Activated effector memory CD4-positive, alpha-beta T cell treated with Interleukin-2 at 50 U/mL for 16 hours (primary cell): Measurements from ENCODE around the gene TRAF5.
A peak's percentile ranks its signal among the peaks of the same experiment; 100 is the strongest.
"Not testable (repeated sequence)": the region's sequence is repeated elsewhere in the genome, so short reads cannot be mapped to it uniquely, and the experiment has no call there.

Experiments
- DNase-seq: peaks from one replicate; pipeline ENCODE4 v3.0.0-alpha.2; 2020

TRAF5 gene, protein sequence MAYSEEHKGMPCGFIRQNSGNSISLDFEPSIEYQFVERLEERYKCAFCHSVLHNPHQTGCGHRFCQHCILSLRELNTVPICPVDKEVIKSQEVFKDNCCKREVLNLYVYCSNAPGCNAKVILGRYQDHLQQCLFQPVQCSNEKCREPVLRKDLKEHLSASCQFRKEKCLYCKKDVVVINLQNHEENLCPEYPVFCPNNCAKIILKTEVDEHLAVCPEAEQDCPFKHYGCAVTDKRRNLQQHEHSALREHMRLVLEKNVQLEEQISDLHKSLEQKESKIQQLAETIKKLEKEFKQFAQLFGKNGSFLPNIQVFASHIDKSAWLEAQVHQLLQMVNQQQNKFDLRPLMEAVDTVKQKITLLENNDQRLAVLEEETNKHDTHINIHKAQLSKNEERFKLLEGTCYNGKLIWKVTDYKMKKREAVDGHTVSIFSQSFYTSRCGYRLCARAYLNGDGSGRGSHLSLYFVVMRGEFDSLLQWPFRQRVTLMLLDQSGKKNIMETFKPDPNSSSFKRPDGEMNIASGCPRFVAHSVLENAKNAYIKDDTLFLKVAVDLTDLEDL

DNA sequence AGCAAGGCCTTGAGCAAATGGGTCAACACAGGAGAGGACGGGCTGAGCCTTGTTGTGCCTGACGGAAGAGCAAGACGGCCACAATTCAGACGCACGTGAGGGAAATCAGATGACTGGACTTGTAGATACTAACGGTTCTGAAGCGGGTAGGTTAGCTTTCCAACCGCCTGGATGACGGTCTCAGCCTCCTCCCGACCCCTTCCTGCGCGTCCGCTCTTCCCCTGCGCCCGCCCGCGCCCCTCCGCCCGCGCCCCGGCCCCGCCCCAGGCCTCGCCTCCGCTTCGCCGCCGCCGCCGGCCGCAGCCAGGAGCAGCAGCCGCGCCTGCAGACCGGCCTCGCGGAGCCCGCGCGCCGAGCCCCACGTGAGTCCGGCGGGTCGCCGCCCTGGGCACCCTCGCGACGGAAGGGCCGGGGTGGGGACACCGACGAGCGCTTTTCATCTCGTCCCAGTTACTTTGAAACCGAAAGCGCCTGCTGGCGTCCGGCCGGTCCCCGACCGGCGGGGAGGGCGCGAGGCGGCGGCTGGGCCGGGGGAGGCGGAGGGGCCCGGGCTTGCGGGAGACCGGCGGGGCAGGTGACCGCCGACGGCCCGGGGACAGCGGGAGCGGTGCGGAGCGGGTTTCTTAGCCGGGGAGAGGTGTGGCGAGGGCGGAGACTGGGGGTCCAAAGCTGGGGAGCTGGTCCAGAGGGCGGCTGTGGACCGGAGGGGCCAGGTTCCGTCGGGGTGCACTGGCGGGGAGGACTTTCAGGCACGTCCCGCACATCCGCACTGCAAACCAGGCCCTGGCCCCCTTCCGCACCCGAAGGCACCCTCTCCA, at the start of gene TRAF5:
TSS of gene TRAF5 (plus strand) at position 306 of the 818 bp plus-strand sequence. CDS start 26,407 bp downstream, outside the sequence.
- DNase-seq = peak; percentile 47

DNA sequence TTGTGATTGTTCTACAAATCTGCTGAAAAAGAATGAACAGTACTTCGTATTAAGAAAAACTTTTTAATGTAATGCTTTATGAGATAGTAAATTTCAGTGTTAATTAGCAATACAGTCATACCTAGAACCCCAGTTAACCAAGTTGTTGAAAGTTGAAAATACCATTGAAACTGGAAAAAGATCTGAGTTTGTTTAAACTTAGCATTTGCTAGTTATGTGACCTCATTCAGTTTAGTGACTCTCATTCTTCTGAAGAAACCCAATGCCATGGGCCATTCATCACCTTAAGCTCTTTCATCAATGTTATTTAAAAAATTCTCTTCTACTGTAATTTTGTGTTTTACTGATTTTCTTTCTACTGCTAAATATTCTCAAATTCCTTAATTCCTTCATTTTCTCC, 47.3 kb upstream of the TRAF5 start:
- DNase-seq = no peak

DNA sequence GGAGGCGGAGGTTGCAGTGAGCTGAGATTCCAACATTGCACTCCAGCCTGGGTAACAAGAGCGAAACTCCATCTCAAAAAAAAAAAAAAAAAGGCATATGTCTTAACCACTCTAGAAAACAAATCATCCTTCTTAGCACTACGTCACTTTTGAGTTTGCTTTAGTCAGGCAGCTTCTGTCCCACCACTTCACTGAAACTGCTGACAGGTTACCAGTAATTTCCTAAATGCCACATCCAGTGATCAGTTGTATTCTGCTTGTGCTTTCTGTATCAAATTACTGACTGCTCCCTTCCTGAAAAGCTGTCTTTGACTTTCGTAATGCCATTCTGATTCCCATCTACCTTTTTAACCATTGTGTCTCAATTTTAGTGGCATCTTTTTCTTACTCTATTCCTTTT, 45.7 kb upstream of the TRAF5 start:
- no peak for DNase-seq

DNA sequence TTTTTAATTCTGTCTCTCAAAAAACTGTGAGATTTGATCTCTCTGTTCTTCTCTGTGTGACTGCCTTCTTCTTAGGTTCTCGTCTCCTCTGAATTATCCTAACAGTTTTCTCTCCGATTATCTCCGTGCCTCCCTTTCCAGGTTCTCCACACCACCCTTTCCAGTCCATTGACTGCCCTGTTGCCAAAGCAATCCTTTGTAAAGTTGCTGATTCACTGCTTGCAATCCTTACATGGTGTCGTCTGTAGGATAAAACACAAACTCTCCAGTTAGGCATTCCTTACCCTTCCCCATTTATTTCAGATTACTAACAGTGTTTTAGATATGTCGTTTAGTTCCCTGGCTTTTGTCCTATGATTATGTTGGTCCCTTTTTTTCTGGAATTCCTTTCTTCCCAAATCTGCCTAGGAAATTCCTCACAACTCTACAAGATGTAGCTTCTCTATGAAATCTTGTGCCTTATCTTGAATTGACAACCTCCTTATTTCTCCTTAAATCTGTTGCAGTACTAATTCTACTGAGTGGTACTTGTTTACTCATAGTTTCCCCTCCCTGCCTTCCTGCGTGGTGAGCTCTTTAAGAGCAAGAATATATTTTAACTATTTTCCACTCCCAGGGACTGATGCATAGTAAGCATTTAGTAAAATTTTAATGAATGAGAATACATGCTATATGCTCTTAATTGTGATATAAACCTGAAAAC, 45.2 kb upstream of the TRAF5 start:
- DNase-seq = no peak

DNA sequence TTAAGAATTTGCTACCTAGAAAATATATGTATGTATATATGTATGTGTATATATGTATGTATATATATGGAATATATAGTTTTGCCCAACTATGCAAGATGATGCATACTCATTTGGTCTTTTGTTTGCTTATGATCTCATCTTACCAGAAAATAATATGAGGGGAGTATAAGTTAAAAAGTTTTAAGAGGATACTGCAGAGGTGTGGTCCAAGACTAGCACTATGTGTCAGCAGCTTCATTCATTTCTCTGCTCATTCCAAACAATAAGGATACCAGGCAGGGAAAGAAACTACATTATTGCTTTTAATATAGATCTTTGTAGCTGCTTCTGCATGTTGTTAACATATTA, 44.6 kb upstream of the TRAF5 start:
- no peak for DNase-seq

DNA sequence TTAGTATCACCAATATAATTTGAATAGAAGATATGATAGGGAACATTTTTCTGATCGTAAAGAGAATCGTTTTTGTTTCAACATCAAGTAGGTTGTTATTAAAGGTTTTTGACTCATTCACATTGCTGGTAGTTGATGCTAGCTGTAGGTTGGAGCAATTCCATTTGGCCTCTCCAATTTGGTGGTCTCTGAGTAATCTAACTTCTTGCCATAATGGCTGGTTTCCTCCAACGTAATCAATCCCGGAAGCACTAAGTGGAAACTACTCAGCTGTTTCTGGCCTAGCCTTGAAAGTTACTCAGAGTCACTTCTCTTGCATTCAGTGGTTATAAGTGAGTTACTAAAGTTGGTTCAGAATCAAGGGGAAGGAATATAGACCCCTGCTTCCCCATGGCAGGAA, 41.4 kb upstream of the TRAF5 start:
- no peak for DNase-seq

DNA sequence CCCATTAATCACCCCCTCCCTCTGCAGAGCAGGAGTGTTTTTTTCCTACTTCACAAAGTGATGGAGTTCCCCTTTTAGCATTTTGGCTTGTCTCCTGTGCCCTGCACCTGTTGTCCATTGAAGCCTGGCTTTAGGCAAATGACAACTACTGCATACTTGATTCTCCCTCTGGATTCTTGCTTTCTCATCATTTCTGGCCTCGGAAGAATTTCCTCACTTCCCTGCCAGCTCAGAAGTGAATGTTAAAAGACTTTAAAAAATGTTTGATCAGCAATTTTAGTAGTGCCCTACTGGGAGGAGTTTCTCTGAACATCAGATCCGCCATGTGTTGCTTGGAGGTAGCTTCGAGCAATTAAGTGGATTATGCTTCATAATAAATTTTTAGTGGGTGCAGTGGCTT, 39.4 kb upstream of the TRAF5 start:
- DNase-seq = no peak

DNA sequence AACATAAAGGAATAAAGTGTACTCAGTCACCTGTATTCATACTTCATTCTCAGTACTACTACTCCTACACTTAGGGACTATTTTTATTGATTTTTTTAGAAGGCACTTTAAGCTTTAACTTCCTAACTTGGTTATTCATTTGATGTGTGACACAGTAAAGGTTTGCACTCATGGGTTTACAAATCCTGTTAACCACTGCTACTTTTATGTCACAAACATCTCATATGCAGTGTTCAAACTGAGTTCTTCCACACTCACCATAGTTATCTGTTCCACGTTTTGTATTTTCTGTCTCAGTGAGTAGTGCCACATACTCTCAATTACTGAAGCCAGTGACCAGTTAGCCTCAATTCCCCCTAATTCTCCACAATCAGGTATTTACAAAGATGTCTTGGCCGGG, 34.2 kb upstream of the TRAF5 start:
- no peak for DNase-seq

DNA sequence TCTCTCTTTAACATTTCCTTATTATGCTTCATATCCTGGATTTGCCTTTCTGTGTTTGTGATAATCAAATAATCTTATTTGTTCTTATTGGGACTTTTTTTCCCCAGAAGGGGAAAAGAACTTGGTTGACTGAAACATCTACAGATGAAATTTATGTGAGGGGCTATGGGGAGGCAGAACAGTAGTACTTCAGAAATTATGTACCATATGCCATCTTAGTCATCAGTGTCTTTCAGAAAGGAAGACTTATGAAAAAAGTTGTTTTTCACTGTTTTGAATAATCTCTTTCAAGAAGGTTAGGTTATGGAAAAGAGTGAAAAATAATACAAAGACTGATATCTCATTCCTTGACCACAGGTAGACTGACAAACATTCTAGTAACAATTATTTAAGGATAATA, 30.2 kb upstream of the TRAF5 start:
- DNase-seq = no peak

DNA sequence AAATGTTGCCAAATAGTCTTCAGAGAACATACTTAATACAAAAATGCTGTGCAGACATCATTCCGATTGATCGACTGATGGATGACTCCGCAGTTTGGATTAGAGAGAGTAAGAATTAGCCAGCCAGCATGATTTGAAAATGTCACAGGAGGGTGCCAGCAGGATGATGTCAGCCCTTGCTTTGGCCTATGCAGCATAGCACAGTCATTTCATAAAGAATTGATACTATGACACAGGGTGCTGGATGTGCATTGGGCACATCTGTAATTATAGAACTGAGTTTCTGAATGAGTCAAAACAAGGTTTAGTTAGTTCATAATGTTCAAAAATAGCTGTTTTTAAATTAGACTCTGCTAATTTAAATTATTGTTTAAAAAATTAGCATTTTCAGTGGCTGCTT, 21.6 kb upstream of the TRAF5 start:
- no peak for DNase-seq

DNA sequence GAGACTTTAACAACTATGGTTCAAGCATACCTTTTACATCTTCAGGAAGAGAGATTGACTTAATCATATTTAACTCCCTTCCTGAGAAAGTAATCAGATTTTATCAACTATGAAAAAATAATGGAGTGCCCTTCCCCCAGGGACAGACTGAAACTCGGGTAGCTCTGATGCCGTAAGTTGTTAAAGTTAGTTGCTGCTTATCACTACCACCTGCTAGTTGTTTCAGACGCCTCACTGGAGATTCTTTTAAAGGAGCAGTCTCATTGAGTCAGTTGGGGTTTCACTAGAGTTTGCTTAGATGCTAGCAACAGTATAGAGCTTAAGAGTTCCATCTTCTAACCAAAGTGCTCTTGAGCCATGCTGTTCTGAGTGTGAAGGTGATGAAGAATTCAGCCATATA, 17.0 kb upstream of the TRAF5 start:
- no peak for DNase-seq

DNA sequence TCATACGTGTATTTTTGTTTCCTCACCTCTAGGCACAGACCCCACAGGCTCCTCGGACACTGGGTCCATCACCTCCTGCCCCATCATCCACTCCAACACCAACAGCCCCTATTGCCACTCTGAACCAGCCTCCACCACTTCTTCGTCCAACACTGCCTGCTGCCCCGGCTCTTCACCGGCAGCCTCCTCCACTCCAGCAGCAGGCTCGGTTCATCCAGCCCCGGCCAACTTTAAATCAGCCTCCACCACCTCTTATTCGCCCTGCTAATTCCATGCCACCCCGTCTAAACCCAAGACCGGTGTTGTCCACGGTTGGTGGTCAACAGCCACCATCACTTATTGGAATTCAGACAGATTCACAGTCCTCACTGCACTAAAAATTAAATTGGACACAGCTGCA, 13.2 kb upstream of the TRAF5 start:
- DNase-seq = no peak

DNA sequence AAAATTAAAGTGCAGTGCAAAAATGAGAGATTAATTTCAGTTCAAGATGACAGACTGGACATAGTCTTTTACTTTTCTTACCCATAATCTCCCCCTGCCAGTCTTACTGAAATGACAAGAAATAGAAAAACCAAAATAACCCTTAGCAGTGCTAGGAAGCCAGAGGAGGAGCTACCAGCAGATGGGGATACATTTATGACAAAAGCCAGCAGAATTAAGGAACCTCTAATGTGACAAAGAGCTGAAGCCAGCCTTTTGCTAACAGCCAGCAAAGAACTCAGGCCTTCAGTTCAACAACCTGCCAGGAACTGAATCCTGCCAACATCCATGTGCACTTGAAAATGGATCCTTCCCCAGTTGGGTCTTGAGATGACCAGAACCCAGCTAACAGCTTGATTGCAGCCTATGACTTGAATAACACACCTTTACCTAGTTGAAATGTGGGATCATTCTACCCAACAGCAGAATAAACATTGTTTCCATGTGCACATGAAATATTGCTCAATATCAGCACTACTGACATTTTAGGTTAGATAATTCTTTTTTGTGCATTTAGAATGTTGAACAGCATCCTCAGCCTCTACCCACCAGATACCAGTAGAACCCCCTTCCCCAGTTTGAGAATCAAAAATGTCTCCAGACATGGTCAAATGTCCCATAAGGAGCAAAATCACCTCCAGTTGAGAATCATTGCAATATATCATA, 7.9 kb upstream of the TRAF5 start:
- DNase-seq = no peak

DNA sequence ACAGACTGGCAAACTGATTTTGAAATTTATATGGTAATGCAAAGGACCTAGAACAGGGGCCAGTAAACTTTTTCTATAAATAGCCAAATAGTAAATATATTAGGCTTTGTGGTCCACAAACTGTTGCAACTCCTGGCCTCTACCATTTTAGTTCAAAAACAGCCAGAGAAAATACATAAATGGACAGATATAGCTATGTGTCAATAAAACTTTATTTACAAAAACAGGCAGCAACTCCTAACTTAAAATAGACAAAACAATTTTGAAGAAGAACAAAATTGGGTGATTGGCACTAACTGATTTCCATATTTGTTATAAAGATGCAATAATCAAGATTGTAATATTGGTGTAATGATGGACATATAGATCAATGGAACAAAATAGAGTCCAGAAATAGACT, 6.7 kb upstream of the TRAF5 start:
- DNase-seq = no peak

DNA sequence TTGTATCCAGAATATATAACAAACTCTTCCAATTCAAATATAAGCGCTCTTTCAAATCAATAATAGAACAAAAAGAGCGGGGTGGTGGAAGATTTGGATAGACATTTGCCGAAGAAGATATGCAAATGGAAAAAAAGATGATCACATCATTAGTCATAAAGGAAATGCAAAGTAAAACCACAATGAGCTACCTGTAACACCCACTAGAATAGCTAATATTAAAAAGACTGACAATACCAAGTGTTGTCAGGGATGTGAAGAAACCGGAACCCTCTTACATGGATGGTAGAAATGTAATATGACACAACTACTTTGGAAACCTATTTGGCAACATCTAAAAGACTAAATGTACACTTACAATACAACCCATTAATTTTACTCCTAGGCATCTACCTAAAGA, 5.7 kb upstream of the TRAF5 start:
- no peak for DNase-seq

DNA sequence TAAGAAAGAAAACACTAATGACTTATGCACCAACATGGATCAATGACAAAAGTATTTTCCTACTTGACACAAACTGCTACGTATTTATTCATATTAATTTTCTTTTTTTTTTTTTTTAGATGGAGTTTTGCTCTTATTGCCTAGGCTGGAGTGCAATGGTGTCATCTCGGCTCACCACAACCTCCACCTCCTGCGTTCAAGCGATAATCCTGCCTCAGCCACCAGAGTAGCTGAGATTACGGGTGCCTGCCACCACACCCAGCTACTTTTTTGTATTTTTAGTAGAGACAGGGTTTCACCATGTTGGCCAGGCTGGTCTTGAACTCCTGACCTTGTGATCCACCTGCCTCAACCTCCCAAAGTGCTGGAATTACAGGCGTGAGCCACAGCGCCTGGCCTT, 5.0 kb upstream of the TRAF5 start:
- DNase-seq = not testable (repeated sequence)

DNA sequence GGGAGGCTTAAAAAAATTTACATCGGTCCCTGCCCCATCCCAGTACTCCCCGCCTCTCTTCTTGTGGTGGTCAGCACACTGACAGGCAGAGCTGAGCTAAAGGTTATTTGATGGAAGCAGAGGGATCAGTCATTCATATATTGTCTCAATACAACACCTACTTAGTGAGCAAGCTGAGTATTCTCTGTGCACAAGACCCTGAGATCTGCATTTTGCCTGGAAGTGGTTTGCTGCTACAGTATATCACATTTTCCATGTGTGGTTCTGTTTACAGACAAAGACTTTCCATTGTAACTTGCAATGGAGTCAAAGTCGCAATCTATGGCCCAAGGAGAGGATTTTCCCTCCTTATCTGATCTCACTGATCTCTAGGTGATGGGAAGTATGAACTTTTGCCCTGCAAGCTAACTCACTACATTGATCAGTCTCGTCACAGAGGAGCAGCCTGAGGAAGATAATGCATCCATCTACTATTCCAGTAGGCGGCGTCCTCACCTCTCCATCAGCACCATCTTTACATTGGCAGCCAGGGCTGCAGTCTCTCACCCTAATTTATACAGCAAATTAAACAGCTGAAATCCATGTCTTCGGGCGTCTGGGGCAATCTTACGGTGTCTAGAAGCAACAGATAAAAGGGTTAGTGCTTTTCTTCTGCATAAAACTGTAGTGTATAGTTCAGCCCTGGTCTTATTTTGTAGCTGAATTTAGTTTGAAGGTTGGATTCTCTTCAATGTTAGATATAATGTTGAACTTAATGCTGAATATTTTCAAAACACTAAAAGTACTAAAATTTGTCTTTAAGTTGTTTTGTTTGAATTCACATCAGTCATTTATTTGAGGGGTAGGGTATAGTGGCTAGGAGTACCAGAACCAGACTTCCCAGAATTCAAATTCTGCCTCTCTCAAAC, 3.2 kb upstream of the TRAF5 start:
- DNase-seq = peak; percentile 50

DNA sequence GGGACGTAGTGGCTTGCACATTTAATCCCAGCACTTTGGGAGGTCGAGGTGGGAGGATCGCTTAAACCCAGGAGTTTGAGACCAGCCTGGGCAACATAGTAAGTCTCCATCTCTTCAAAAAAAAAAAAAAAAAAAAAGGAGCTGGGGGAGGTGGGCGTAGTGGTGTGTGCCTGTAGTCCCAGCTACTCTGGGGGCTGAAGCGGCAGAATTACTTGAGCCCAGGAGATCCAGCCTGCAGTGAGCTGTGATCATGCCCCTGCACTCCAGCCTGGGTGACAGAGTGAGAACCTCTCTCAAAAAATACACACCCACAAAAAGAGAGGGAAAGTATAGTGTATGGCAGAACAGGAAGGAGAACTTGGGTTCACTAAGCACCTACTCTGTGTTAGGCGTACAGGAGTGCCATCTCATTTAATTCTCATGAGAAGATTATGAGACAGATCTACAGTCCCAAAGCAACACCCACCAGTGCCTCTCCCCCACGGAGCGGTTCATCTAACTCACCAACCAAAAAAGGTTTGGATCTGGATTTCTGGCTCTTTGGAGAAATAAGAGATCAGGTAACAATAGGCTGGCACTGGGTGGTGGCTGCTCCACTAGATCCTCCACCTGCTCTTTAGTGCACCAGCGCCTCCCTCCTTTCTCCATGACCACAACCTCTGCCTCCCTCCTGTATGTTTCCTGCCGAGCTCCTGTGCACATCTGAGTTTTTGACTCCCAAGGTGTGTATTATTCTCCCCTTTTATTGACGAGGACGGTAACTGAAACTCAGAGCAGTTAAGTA, 1.4 kb upstream of the TRAF5 start:
- no peak for DNase-seq

DNA sequence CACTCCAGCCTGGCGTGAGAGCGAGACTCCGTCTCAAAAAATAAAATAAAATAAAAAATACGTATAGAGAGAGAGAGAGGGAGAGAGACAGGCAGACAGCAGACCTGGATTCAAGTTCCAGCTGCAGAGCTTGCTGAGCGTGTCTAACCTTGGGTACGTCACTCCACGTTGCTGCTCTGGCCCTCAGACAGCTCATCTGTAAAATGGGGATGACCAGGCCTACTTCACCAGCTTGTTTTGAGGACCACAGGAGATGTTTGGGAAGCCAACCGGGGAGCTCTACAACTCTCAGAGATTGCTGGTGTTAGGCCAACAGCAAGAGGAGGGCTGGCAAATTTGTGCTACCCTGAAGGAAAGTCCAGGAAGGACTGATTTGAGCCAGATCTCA, 499 bp upstream of the TRAF5 start:
- DNase-seq = no peak

DNA sequence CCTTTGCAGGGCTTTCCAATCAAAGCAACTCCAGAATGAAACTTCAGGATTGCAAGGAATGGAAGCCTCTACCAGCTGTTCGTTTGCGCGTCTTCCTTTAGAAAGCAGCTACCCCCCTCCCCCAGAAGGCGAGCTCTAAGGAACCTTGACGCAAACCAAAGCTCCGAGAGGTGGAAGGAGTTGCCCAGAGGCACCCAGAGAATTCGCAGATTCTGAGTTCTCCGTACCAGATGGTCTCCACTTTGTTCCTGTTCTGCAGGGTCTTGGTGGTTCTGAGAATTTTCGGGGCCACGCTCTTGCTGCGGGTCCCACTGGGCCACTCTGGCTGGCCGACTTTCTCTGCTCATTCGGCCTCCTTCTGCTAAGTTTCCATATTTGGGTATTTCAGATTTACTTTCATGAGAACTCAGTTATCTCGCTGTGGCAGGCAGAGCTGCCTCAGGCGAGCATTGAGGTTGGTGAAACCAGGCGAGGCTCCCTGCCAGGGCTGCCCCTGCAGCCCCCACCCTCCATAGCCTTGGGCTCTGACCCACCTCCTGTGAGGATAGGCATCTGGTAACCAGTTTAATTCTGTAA, 801 bp downstream of the TRAF5 start:
- DNase-seq = no peak
